Psoas muscle (tissue), 8 donors: ENCODE data around the gene CPLX3. TPM values are rescaled to one million over a fixed set of nuclear protein-coding genes. Genes with fewer than 3 reads are reported as not detected.

Source experiments
- ATAC-seq, 4 donors: fragments of 200-7000 bp; cut with Tn5 transposase; one replicate each; pipeline ENCODE4 v1.9.1; 2020; ENCODE audit warnings: moderate library complexity in 3 of 4, mild to moderate bottlenecking in 2 of 4
- DNase-seq, 2 donors: peaks; one replicate each; pipeline ENCODE4 v3.0.0-alpha.2; 2020
- H3K27ac ChIP-seq: fragments of 200-600 bp; one replicate; pipeline ENCODE4 v1.8.0; 2022
- H3K27me3 ChIP-seq, 3 donors: fragments of 200-600 bp in 1 of 3; one replicate each; pipeline versions ENCODE4 v1.6.1 to v1.8.0; 2013 to 2022; ENCODE audit warnings: low read length in 2 of 3, mild to moderate bottlenecking in 2 of 3, moderate library complexity in 1 of 3; ENCODE audit not compliant: insufficient read depth in 3 of 3
- H3K36me3 ChIP-seq, 2 donors: fragments of 200-600 bp in 1 of 2; one replicate each; pipeline versions ENCODE4 v1.6.1 to v1.8.0; 2013 to 2022; ENCODE audit warnings: low read depth in 1 of 2, mild to moderate bottlenecking in 1 of 2, moderate library complexity in 1 of 2; ENCODE audit not compliant: insufficient read depth in 1 of 2
- H3K4me1 ChIP-seq: fragments of 200-600 bp; one replicate; pipeline ENCODE4 v1.8.0; 2022
- H3K4me3 ChIP-seq: fragments of 200-600 bp; one replicate; pipeline ENCODE4 v1.8.0; 2022; ENCODE audit warnings: mild to moderate bottlenecking
- H3K9me3 ChIP-seq: fragments of 200-600 bp; one replicate; pipeline ENCODE4 v1.8.0; 2022
- CTCF ChIP-seq: fragments of 200-600 bp; IDR thresholded peaks from one replicate; pipeline ENCODE4 v1.8.0; 2022; ENCODE audit warnings: antibody characterized with exemption
- WGBS, 3 donors: extraction: QIAGEN DNeasy Blood & Tissue Kit; methylation state at CpG; one replicate each; pipeline versions ENCODE4 v1.1.6 to v1.1.7; 2013; 5-methylcytosine and 5-hydroxymethylcytosine counted together
- intact Hi-C, 2 donors: fragments of 100-400 bp; cut with DNase I; formaldehyde crosslinking; loops; one replicate each; pipeline versions ENCODE4 v1.11.0 to v1.14.2; 2022
- polyA plus RNA-seq, 3 donors: library from polyadenylated mRNA; stranded (reverse); fragments of 200-250 nt; gene quantifications; one replicate each; pipeline ENCODE4 v1.2.3, GENCODE V29; 2013
- total RNA-seq, 4 donors: library from RNA; stranded (reverse); fragmentation: NEBNext Ultra II Directional in 2 of 4; extraction: Animal tissue kit (Norgen Biotek cat#: 25700) in 2 of 4; gene quantifications; one replicate each; pipeline versions ENCODE4 v1.2.1 to v1.2.4, GENCODE V29; 2021 to 2023
- donor health status: healthy with polysubstance abuse.
- donor health status: DM: no; HTN: no; CAD: no; lungs with moderate emphysema.
- donor health status: Bipolar disorder and iron deficiency.
- donor health status: healthy.
- donor health status: DM: yes; HTN: yes; CAD: no.
- donor health status: DM: no; HTN: no; CAD: no.
- donor health status: DM: no; HTN: no; CAD: no.
- donor health status: DM: yes; HTN: yes; CAD: no.

The CPLX3 gene
- total and polyA plus RNA-seq, 7 donors, result 0.03 to 0.19 (median 0.04) TPM; not detected in 4

DNA sequence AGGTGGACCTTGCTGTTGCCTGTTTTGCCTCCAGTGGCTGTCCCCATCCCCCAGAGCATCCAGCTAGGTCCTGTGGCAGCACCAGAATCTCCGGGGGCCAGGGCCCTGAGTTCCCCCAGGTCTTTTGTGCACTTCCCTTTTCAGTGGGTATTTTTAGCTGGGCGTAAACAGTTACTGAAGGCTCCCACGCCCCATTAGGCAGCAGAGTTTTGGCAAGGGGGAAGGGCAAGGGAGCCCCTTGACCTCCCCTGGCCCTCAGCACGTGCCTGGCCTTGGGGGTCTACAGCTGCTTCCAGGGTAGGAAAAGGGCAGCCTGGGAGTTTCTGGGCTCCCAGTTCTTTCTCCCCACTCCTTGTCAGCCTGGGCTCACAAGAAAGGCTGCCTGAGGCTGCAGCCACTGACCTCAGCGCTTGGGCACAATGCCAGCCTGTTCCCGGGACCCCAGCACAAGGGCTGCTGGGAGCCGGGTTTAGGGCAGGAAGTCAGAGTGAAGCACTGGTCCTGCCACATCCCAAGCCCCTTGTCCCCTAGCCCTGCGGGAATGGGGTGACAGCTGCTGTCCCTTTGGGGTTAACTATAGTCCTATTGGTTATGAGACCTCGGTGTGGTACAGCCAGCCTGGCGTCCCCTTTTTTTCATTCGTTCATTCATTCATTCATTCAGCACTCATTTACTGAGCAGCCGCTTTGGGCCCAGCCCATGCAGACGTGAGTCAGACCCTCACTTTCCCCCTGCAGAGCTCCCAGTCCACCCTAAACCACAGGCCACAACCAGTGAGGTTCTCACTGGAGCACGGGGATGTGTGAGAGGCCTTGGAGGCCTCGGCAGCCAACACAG is 36.1 kb upstream of the CPLX3 start:
- no peaks in the 10 kb centered on the region for H3K36me3 ChIP-seq
- ATAC-seq, result peak in 1 of 4 donors; percentile 18
- peak overlapping the region; percentile 63 for H3K27ac ChIP-seq
- intact Hi-C loops, result no loop called here
- no peaks in the 10 kb centered on the region for H3K9me3 ChIP-seq
- DNase-seq, result peak; percentile 74 to 84
- peak overlapping the region; percentile 18 for H3K4me3 ChIP-seq
- H3K27me3 ChIP-seq, result no peaks in the 10 kb centered on the region
- no peak for TF ChIP-seq CTCF
- H3K4me1 ChIP-seq, result peaks cover 68% of the 10 kb centered on the region
- 33 to 54% (median 37%) methylated on average over 15 of the region's 15 CpGs for WGBS, 3 donors

GRCh38 chr15:74791007-74791406 is 35.4 kb upstream of the CPLX3 start:
- Histone ChIP-seq H3K27me3 (no peaks in the 10 kb centered on the region), H3K27ac (peak overlapping the region; percentile 63), H3K4me3 (no peak overlapping the region), H3K36me3 (no peaks in the 10 kb centered on the region), H3K9me3 (no peaks in the 10 kb centered on the region), H3K4me1 (peaks cover 62% of the 10 kb centered on the region)
- TF ChIP-seq CTCF, result no peak
- no peak for ATAC-seq
- no peak for DNase-seq
- intact Hi-C loops, result no loop called here
- 55 to 83% (median 58%) methylated on average over 1 of the region's 1 CpG for WGBS, 3 donors

- Histone ChIP-seq H3K9me3 (no peaks in the 10 kb centered on the region), H3K36me3 (no peaks in the 10 kb centered on the region), H3K27me3 (no peaks in the 10 kb centered on the region), H3K4me3 (no peak overlapping the region), H3K4me1 (peaks cover 55% of the 10 kb centered on the region), H3K27ac (no peak overlapping the region)
- DNase-seq (no peak), ATAC-seq (no peak)
- TF ChIP-seq CTCF, result no peak
- 78 to 85% (median 83%) methylated on average over 7 of the region's 7 CpGs for WGBS, 3 donors
- intact Hi-C loops, result no loop called here
These were observed 34.8 kb upstream of the CPLX3 start for GRCh38 chr15:74791667-74792066.

DNA sequence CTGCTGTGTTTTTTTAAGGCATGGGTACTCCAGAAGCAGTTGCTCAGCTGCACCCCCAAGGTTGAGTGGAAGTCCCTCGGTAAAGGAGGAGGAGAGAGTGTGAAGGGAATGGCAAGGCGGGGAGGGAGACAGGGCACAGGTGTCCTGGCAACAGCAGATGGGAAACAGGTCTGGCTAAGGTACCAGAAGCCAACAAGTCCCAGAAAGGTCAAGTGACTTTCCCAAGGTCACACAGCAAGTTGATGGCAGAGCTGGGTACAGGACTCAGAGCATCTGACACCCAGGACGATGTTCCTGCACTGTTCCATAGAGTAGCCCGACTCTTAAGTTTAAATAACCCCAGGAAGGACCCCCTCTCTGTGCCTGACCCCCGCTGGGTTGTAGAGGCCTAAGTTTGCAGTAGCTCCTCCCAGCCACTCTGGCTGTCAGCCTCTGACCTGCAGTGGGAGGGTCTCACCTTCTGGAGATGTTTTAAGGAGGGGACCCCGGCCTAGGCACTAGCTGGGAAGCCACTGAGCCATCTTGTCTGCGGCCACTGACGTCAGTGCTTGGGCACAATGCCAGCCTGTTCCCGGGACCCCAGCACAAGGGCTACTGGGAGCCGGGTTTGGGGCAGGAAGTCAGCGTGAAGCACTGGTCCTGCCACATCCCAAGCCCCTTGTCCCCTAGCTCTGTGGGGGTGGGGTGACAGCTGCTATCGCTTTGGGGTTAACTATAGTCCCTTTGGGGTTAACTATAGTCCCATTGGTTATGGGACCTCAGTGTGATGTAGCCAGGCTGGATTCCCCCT is 34.0 kb upstream of the CPLX3 start:
- ATAC-seq (no peak), DNase-seq (peak in 1 of 2 donors; percentile 66)
- Histone ChIP-seq H3K27me3 (no peaks in the 10 kb centered on the region), H3K27ac (no peak overlapping the region), H3K4me1 (peaks cover 48% of the 10 kb centered on the region), H3K36me3 (no peaks in the 10 kb centered on the region), H3K4me3 (no peak overlapping the region), H3K9me3 (no peaks in the 10 kb centered on the region)
- TF ChIP-seq CTCF, result no peak
- WGBS, 3 donors, result 69 to 74% (median 70%) methylated on average over 12 of the region's 12 CpGs
- intact Hi-C loops, result no loop called here
